NCI-H2029 (cell line): Measurements from ENCODE around the gene STAT1.

ENCODE experiments used
- DNase-seq: peaks from one replicate; lab custom pipeline; 2025; lab: John Stamatoyannopoulos, UW

The STAT1 gene

GRCh38 chr2:191031256-191031655, 17.3 kb upstream of the STAT1 start:
- no peak for DNase-seq

- peak; percentile 8 for DNase-seq
Observed at GRCh38 chr2:191030521-191031154, 16.7 kb upstream of the STAT1 start.

- DNase-seq, result no peak
Observed at GRCh38 chr2:191029280-191029950, 15.4 kb upstream of the STAT1 start.

DNA sequence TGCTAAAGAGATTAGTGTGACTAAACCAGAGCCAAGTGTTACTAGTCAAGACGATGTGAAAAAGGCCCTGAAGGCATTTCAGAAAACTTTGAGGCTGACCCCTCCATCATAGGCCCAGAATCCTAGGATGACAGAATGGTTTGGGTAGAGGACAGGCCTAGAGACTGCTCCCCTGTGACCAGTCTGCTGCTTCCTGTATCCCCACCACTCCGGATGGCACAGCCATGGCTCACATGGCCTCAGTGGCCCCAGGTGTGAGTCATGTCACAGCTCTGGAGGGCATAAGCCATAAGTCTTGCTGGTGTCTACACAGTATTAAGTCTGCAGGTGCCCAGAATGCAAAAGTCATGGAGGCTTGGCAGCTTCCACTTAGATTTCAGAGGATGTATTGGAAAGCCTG, 12.4 kb upstream of the STAT1 start:
- no peak for DNase-seq

GRCh38 chr2:191025135-191025534, 11.2 kb upstream of the STAT1 start:
- no peak for DNase-seq

DNA sequence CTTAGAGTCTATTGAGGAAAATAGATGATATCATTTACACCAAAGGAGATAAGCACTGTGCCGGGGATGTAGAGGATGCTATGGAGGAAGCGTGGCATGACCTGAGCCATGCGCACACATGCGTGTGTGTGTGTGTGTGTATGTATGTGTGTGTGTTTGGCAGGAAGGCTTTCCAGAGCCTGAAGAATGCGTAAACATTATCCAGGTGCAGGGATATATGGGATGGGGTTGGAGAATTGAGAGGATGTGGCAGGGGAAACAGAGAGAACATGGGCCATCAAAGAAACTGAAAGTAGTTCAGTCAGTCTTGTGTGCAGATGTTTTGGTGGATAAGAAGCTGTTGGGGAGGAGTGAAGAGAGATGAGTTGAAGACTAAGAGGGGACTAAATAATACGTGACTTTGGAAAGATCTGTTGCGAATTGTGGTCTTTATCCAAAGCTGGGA, 9.3 kb upstream of the STAT1 start:
- DNase-seq, result no peak

GRCh38 chr2:191020742-191021381, 6.9 kb upstream of the STAT1 start:
- DNase-seq, result no peak

GRCh38 chr2:191020221-191020741, 6.3 kb upstream of the STAT1 start:
- DNase-seq, result peak; percentile 95

- no peak for DNase-seq
Observed at GRCh38 chr2:191019376-191019775, 5.4 kb upstream of the STAT1 start.

GRCh38 chr2:191018643-191019119, 4.7 kb upstream of the STAT1 start:
- no peak for DNase-seq

GRCh38 chr2:191018048-191018447, 4.1 kb upstream of the STAT1 start:
- DNase-seq, result no peak

DNA sequence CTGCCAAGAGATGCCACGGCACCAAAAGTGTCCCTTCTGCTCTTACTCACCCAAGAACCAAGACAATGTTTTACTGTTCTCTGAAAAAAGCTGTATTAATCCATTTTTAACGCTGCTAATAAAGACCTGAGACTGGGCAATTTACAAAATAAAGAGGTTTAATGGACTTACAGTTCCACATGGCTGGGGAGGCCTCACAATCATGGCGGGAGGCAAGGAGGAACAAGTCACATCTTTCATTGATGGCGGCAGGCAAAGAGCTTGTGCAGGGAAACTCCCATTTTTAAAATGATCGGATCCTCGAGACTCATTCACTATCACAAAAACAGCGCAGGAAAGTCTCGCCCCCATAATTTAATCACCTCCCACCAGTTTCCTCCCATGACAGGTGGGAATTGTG, 1.9 kb upstream of the STAT1 start:
- no peak for DNase-seq

GRCh38 chr2:191015239-191015638, 1.3 kb upstream of the STAT1 start:
- DNase-seq, result no peak

- DNase-seq, result no peak
Observed at GRCh38 chr2:191014653-191015020, 666 bp upstream of the STAT1 start.

GRCh38 chr2:191013682-191013931, 364 bp downstream of the STAT1 start:
- no peak for DNase-seq

- no peak for DNase-seq
Observed at GRCh38 chr2:191012845-191013681, 908 bp downstream of the STAT1 start.

- no peak for DNase-seq
Observed at GRCh38 chr2:191012346-191012745, 1.6 kb downstream of the STAT1 start.

GRCh38 chr2:191010887-191011885, 2.8 kb downstream of the STAT1 start:
- DNase-seq, result no peak

- no peak for DNase-seq
Observed at GRCh38 chr2:191009541-191010374, 4.2 kb downstream of the STAT1 start.

- no peak for DNase-seq
Observed at GRCh38 chr2:191008286-191008685, 5.7 kb downstream of the STAT1 start.
